ENCODE results near the gene TBCD.

DNA sequence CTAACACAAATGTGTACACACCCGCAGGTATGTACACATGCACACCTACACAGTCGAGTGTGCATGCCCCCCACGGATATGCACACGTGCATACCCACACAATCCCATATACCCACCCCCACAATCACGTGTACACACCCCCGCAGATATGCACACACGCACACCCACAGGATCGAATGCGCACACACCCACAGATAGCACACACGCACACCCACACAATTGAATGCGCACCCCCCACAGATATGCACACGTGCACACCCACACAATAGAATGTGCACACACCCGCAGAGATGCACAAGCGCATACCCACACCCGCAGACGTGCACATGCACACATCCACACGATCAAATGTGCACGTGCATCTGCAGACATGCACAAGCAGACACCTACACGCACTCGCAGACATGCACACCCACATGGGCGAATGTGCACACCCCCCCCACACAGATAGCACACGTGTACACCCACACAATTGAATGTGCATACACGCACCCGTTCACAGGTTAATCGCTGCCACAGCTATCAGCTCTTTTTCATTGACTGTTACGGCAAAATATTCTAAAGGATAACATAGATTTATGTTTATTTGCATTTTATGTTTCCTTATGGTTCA, 77.1 kb downstream of the TBCD start:
- TF ChIP-seq CTCF (conservative IDR thresholded peaks at IDR 0.05; ENCODE audit: low read depth, low read length) (no peak), EZH2 (IDR thresholded peaks at IDR 0.05; ENCODE audit: low read length, unreplicated experiment) (no peak), EZH2phosphoT487 (IDR thresholded peaks at IDR 0.05; ENCODE audit: borderline replicate concordance, low read length) (no peak)
